GM21367 (cell line): Measurements from ENCODE around the gene ODF2L.

Source experiments
- ATAC-seq: cut with Tn5 transposase; IDR thresholded peaks from one replicate; pipeline ENCODE4 v1.9.1; 2021; ENCODE audit not compliant: unreplicated experiment

ODF2L gene, protein sequence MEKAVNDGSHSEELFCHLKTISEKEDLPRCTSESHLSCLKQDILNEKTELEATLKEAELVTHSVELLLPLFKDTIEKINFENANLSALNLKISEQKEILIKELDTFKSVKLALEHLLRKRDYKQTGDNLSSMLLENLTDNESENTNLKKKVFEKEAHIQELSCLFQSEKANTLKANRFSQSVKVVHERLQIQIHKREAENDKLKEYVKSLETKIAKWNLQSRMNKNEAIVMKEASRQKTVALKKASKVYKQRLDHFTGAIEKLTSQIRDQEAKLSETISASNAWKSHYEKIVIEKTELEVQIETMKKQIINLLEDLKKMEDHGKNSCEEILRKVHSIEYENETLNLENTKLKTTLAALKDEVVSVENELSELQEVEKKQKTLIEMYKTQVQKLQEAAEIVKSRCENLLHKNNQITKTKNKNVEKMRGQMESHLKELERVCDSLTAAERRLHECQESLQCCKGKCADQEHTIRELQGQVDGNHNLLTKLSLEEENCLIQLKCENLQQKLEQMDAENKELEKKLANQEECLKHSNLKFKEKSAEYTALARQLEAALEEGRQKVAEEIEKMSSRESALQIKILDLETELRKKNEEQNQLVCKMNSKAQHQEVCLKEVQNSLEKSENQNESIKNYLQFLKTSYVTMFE

DNA sequence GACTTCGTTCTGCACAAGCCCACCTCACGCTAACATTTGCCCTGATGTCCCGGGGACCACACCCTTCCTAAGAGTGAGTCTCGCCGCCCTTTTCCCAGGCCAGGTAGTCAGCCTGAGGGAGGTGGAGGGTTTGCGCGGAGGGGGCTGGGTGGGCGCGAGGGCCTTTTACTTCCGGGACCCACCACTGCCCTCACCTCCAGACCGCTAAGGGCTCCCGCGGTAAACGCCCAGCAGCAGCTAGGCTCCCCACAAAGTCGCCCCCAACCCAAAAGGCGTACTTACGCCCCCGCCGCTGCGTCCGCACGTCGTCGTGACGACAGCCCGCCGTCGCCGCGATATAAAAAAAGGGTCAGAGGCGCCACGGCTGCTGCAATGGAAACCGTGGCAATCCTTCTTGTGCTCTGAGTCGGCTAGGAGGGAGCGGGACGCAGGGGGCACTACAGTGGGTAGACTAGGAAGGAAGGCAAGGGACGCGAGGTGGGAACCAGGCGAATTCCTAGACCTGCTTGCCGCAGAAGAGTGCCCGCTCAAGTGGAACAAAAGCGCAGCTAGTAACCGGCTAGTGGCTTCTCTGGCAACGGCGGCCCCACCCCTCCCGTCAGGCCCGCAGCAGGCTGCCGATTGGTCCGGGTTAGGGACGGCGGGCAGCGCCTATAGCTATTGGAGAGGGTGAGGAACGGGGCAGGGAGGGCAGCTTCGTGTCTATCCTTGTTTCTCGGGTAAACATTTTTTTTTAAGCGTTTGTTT lies at the start of gene ODF2L:
Gene ODF2L, minus strand, starts transcription at position 573 of the 747 bp plus-strand sequence. CDS start 9,296 bp downstream, outside the sequence.
- peak; percentile 100 for ATAC-seq

- ATAC-seq: no peak
These were observed 49.8 kb upstream of the ODF2L start for GRCh38 chr1:86445919-86446318.

DNA sequence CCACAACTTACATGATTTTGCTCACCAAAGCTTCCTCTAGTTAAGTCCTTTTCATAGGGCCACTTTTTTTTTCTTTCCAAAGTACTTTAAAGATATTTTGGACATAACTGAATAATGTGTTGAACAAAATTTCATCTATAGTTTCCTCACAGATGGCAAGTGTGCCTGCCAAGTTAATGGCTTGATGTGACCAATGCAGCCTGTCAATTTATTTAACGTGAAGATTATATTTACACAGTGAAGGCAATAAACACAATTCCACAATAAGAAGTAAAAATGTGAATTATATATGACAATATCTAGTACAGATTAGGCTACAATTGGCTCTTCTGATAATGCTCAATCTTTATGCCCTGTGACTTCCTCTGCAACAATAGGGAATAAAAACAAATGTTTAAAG lies 45.9 kb upstream of the ODF2L start:
- ATAC-seq: no peak

DNA sequence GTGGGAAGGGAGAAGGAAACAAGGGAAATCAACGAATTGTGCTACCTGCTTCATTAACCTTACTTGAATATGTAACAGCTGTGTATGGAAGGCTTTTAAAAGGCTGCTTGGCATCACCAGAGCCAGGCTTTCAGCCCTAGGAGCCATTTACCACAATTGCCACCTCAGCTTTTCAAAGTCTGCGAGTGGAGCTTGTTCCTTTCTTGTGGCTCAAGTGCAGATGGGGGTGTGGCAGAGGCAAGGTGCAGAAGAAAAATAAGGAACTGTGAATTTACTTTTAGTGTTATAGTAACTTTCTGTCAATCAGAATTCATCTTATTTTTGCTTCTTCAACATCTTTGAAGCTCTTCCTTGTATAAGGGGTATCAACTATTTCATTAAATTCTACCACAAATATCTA lies 45.5 kb upstream of the ODF2L start:
- no peak for ATAC-seq

- no peak for ATAC-seq
These were observed 39.9 kb upstream of the ODF2L start for GRCh38 chr1:86436041-86436440.

DNA sequence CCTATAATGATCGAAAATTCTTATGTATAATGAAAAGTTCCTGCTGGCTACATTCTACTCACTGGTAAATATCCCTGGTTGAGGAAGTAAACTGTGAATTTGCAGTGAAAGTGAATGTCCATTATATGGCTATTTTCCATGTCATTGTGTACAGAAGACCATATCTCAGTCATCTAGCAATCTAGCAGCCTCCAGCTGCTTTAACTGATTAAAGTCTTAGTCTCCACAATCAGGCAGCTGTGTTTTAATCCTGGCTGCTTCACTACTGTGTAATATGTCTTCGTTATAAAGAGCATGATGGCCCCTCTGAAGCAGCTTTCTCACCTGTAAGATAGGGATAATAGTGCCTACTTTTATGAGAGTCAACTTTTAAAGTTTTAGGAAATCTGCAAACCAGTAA lies 39.2 kb upstream of the ODF2L start:
- no peak for ATAC-seq

DNA sequence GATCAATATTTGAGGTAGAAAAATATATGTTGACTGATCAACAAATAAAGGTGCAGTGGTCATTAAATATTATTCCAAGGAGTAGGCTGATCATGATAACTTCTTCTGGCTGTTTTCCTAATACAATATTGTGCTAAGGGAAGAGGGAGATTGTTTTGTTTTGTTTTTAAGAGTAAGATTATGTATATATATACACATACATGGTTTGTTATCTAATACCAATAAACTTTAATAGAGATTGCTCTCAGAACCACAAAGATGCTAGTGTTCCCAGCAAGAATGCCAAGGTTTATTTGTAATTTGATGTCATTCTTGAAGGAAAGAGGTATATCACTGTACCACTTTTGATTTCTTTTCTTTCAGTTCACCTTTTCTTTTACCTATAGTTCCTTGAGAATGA lies 37.9 kb upstream of the ODF2L start:
- ATAC-seq: no peak

GRCh38 chr1:86430376-86430775 lies 34.3 kb upstream of the ODF2L start:
- ATAC-seq: no peak

DNA sequence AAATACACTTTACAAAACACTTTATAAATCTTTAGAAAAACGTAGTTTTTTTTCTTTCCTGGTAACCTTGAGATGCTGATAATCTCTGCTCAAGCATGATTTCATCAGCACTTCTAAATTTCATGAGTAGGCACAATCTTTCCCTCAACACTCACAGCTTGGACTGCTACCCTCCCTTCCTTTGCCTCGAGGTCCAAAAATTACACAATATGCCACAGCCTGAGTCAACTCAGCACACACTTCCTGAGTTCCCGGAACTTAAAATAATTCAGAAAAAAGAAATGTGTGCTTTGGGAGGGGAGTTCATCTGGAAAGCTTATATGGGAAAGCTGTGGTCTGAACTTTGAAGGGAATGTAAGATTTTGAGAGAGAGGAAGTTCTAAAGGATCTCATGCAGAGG lies 33.7 kb upstream of the ODF2L start:
- ATAC-seq: no peak

DNA sequence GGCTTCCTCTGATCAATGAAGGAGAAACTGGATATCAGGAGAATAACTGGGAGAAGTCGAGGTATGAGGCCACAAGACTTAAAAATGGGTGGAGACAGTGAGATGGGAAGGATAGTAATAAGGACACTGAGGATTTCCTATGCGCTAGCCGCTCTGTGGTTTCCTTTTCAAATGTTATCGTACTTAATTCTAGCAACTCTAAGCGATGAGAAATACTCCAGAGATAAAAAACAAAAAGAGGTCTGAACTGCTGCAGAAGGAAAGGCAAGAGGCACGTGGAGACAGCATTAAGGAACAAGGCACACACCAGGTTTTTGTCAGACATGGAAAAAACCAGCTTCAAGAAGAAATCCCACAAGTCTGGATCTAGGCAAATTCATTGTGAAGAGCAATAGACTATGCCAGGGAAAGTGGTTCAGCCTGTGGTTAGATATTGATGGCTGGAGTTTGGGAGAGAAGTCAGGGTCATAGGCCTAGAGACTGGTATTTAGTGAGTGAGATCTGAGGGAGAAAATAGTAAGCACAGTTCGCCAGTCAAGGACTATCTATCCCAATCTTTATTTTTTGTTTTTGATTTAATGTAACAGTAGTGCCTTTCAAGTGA lies 33.1 kb upstream of the ODF2L start:
- ATAC-seq: no peak

DNA sequence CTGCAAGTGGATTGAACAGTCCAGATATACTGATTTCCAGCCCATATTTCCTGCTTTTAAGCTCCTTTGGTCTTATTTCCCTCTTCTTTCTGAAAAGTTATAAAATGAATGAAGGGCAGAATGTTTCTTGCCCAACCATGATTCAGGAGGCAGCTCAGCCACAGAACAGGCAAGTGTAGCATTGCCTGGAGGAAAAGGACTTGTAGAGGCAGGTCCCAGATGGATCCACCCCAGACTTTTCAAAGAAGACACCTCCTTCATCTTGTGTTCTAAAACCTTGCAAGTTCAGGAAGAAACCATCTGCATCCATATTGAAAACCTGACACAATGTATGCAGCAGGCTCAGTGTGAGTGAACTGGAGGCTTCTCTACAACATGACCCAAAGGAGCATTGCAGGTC lies 27.8 kb upstream of the ODF2L start, which contains the start of gene CLCA2:
Gene CLCA2, plus strand, starts transcription at position 299 of the 400 bp plus-strand sequence. Its CDS starts 77 bp downstream, at position 376.
- no peak for ATAC-seq

DNA sequence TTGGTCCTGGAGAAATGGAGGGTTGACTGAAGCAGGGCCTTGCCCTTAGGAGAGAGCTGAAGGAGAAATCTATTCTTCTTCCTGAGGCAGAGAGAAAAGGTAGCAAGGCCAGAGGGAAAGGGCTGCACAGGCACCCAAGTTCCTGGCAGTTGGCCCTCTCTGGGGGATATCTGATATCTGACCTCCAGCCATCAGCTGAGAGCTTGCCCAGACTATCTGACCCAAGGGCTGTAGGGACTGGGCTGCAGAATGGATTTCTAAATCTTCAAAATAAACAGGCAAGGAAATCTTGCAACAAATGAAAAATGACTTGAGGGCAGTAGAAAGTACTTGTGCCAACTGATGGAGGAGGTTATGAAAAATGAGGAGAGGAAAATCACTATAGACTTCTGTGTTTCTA lies 27.4 kb upstream of the ODF2L start:
- no peak for ATAC-seq

- no peak for ATAC-seq
These were observed 25.6 kb upstream of the ODF2L start for GRCh38 chr1:86421601-86422280.

DNA sequence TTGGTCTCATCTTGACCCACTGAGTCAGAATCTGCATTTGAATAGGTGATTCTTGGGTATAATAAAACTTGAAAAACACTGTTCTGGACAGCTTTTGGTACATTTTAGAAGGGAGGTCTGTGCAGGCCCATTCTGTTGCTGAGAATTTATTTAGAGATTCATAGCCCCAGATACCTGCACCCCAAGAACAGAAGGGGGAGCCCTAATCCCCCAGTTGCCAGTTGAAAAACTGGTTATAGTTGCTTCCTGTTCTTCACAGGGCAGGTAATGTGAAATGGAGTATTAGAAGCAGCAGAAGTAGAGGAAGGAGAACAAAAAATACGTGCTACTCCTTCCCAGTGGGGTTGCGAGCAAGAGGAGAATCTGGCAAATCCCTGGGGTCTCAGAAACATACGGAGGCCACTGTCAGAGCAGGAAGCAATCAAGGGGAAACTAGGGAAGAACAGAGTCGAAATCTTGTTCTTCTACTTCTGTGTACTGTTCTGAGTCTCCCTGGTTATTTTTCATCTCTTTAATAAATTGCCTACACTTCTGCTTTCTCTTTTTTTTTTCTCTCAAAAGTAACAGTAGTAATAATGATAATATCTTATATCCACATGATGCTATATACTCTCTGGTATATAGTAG lies 23.3 kb upstream of the ODF2L start:
- ATAC-seq: peak; percentile 95

DNA sequence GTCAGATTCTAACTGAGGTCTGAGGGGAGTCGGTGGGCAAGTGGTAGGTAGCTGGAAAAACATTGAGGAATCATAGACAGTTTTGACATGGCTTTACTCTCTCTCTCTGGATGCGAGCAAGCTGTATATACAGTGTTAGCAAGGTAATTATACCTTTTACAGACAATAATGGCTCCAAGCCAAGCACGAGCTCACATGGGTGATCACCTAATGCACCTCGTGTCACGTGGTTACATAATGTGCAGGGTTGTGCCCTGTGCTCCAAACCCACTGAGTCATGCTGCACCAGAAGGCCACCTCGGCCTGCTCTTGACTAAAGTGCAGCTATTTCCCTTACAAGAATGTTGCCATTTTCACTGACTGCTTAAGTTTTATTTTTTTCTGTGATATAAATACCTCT lies 20.2 kb upstream of the ODF2L start:
- ATAC-seq: no peak

- ATAC-seq: no peak
These were observed 14.8 kb upstream of the ODF2L start for GRCh38 chr1:86410879-86411278.

DNA sequence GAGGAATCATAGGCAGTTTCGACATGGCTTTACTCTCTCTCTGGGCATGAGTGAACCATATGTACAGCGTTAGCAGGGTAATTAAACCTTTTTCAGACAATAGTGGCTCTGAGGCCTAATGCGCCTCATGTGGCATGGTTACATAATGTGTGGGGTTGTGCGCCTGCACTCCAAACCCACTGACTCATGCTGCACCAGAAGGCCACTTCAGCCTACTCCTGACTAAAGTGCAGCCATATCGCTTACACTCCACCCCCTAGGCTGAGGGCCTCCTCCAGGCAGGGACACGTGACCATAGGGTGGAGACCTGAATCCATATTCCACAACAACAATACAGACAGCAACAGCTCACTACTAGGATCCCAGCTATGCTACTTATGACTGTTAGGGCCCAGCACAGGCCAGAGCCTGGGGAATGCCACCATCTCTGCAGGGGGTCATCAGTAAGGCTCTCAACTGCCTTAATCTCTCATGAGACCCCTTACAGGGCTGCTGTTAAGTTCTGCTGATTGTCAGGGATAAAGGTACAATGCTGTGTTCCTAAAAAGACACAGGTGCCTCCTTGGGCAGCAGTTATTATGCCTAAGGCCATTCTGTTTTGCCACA lies 13.4 kb upstream of the ODF2L start:
- no peak for ATAC-seq

- ATAC-seq: peak; percentile 30
These were observed 371 bp upstream of the ODF2L start for GRCh38 chr1:86396498-86396890.

- no peak for ATAC-seq
These were observed 1.7 kb downstream of the ODF2L start for GRCh38 chr1:86394416-86394815.

DNA sequence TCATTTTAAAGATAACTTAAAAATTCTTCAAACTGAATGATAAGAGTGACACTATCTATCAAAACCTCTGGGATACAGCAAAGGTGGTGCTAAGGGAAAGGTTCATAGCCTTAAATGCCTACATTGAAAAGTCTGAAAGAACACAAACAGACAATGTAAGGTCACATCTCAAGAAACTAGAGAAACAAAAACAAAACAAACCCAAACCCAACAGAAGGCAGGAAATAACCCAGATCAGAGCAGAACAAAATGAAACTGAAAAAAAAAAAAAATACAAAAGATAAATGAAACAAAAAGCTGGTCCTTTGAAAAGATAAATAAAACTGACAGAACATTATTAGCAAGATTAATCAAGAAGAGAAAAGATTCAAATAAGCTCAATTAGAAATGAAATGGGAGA lies 6.8 kb downstream of the ODF2L start:
- ATAC-seq: peak; percentile 87
